K562 (cell line): ENCODE measurements around the gene OLIG2. TPM values are rescaled to one million over a fixed set of nuclear protein-coding genes. Genes with fewer than 3 reads are reported as not detected.

Experiments
- ATAC-seq: fragments of 200-7000 bp; cut with Tn5 transposase; 3 replicates; pipeline ENCODE4 v1.9.1; 2020; ENCODE audit warnings: moderate library complexity
- BruUV-seq: library from RNA; stranded (reverse); fragments of 400-500 nt; replicated peaks from 2 replicates; lab custom pipeline; 2021; lab: Mats Ljungman, UMichigan
- CTCF ChIA-PET: fragments of 300-600 bp; formaldehyde crosslinking; extraction: SDS; loops from one replicate; lab custom pipeline; 2021; ENCODE audit warnings: low intra/inter-chr PET ratio; lab: Yijun Ruan, JAX
- POLR2A ChIA-PET: fragments of 300-600, 350-650 bp; sonication (Branson Sonifier 250); formaldehyde crosslinking; extraction: SDS; loops from one replicate; lab custom pipeline; 2021; ENCODE audit warnings: antibody characterized with exemption, inconsistent platforms; lab: Yijun Ruan, JAX
- DNase-seq, 4 experiments: peaks; one replicate each; pipeline versions ENCODE4 v3.0.0 to v3.0.0-alpha.2; 2011 to 2018; ENCODE audit warnings: low spot score in 3 of 4, mixed read lengths in 3 of 4; ENCODE audit errors: extremely low read depth in 1 of 4
- FAIRE-seq: peaks from 2 replicates; lab custom pipeline; 2011; peaks lifted over from hg19 to GRCh38; lab: Jason Lieb, UNC
- H2AFZ ChIP-seq: 2 replicates; pipeline ENCODE4 v1.6.0; 2011; ENCODE audit warnings: low read depth, low read length, control low read depth, inconsistent platforms
- H3K27ac ChIP-seq: fragments of 200-600 bp; 3 replicates; pipeline ENCODE4 v1.8.0; 2011; ENCODE audit warnings: low read depth, mild to moderate bottlenecking, control low read depth, inconsistent platforms, low read length, moderate library complexity, mixed read lengths; ENCODE audit errors: extremely low read depth
- H3K27me3 ChIP-seq, 2 experiments: fragments of 300-600 bp in 1 of 2; 2 replicates in 1 of 2; 3 replicates in 1 of 2; pipeline versions ENCODE4 v1.6.0 to v1.8.0; 2011; ENCODE audit warnings: inconsistent platforms in 2 of 2, low read length in 2 of 2, mild to moderate bottlenecking in 1 of 2, mixed read lengths in 1 of 2, moderate library complexity in 1 of 2; ENCODE audit not compliant: control insufficient read depth in 2 of 2, insufficient read depth in 2 of 2
- H3K36me3 ChIP-seq: fragments of 300-600 bp; 3 replicates; pipeline ENCODE4 v1.8.0; 2011; ENCODE audit warnings: mild to moderate bottlenecking, low read length, inconsistent platforms; ENCODE audit not compliant: control insufficient read depth, insufficient read depth
- H3K4me1 ChIP-seq, 2 experiments: fragments of 200-600 bp in 1 of 2; replicated peaks in 1 of 2; 2 replicates in 1 of 2; 3 replicates in 1 of 2; pipeline versions ENCODE4 v1.5.1 to v1.8.0; 2011; ENCODE audit warnings: inconsistent platforms in 2 of 2, low read length in 2 of 2, mild to moderate bottlenecking in 1 of 2, mixed read lengths in 1 of 2, moderate library complexity in 1 of 2; ENCODE audit not compliant: control insufficient read depth in 2 of 2, insufficient read depth in 2 of 2
- H3K4me2 ChIP-seq: 2 replicates; pipeline ENCODE4 v1.6.1; 2011; ENCODE audit warnings: low read length, control low read depth, inconsistent platforms, mixed read lengths; ENCODE audit not compliant: insufficient read depth
- H3K4me3 ChIP-seq: fragments of 200-600 bp; sonication (generic), shearing (Covaris generic); 2 replicates; pipeline ENCODE4 v1.5.1; 2016; ENCODE audit warnings: control low read depth, inconsistent platforms
- H3K79me2 ChIP-seq: fragments of 200-600 bp; 3 replicates; pipeline ENCODE4 v1.8.0; 2011; ENCODE audit warnings: low read length, inconsistent platforms; ENCODE audit not compliant: control insufficient read depth, insufficient read depth
- H3K9ac ChIP-seq, 2 experiments: 2 replicates each; pipeline versions ENCODE4 v1.6.0 to v1.6.1; 2011; ENCODE audit warnings: low read depth in 2 of 2, low read length in 2 of 2, control low read depth in 1 of 2, inconsistent platforms in 1 of 2, mild to moderate bottlenecking in 1 of 2, mixed read lengths in 1 of 2; ENCODE audit not compliant: insufficient read depth in 1 of 2
- H3K9me1 ChIP-seq: one replicate; pipeline ENCODE4 v1.6.0; 2011; ENCODE audit warnings: inconsistent platforms, mild to moderate bottlenecking, low read length, moderate library complexity; ENCODE audit not compliant: control insufficient read depth, insufficient read depth
- H3K9me3 ChIP-seq: replicated peaks from 2 replicates; pipeline ENCODE4 v1.5.1; 2011; ENCODE audit warnings: low read depth, low read length, inconsistent platforms; ENCODE audit not compliant: control insufficient read depth, insufficient read depth
- H4K20me1 ChIP-seq: replicated peaks from 2 replicates; pipeline ENCODE4 v1.6.1; 2011; ENCODE audit warnings: low read length, inconsistent platforms, mixed read lengths; ENCODE audit not compliant: control insufficient read depth, insufficient read depth
- NKRF ChIP-seq: fragments of 450-650 bp; IDR thresholded peaks from 2 replicates; pipeline ENCODE4 v1.6.1; 2016; ENCODE audit warnings: borderline replicate concordance
- NRF1 ChIP-seq, 2 experiments: fragments of 450-650 bp; IDR thresholded peaks in 1 of 2; conservative IDR thresholded peaks in 1 of 2; 2 replicates each; pipeline ENCODE4 v1.6.1; 2014; ENCODE audit warnings: mild to moderate bottlenecking in 2 of 2
- TEAD2 ChIP-seq: fragments of 450-650 bp; IDR thresholded peaks from 2 replicates; pipeline ENCODE4 v1.6.1; 2016; ENCODE audit warnings: missing genetic modification characterization, control low read depth, missing compliant biosample characterization
- ZBTB8A ChIP-seq: fragments of 450-650 bp; IDR thresholded peaks from 2 replicates; pipeline ENCODE4 v1.6.1; 2018; ENCODE audit warnings: mild to moderate bottlenecking, moderate library complexity; ENCODE audit not compliant: partially characterized antibody
- WGBS: fragments of 100-300 bp; shearing (Covaris generic); methylation state at CpG from one replicate; pipeline ENCODE4 v1.1.6; 2016; ENCODE audit warnings: low coverage, mixed read lengths; ENCODE audit not compliant: insufficient coverage; ENCODE audit errors: missing lambda C conversion rate; 5-methylcytosine and 5-hydroxymethylcytosine counted together
- in situ Hi-C: fragments of 300-500 bp; cut with MboI; formaldehyde crosslinking; loops from 4 replicates; pipeline ENCODE4 v1.15.0; 2018; ENCODE audit warnings: inconsistent platforms, mixed read lengths
- intact Hi-C: fragments of 100-400 bp; cut with micrococcal nuclease; formaldehyde crosslinking; loops from 2 replicates; pipeline ENCODE4 v1.14.2; 2022
- polyA plus RNA-seq, 8 experiments: library from polyadenylated mRNA; depleted of rRNA in 4 of 8; stranded (reverse) in 5 of 8; unstranded in 3 of 8; fragments of >200 nt; fragmentation: Nextera tagmentation in 2 of 8; fragmentation: Illumina TruSeq in 1 of 8; extraction: Ambion mirVana in 2 of 8; extraction: Trizol in 1 of 8; gene quantifications; 2 replicates each; pipeline versions ENCODE4 v1.2.1 to v1.2.3, GENCODE V29; 2011 to 2014; ENCODE audit warnings: inconsistent platforms in 1 of 8, missing spikeins in 1 of 8
- total RNA-seq, 7 experiments: library from RNA; depleted of rRNA in 6 of 7; stranded (reverse); fragments of >200 nt in 6 of 7; fragmentation: Illumina TruSeq in 2 of 7; extraction: Trizol in 2 of 7; gene quantifications; 2 replicates each; pipeline versions ENCODE4 v1.2.1 to v1.2.3, GENCODE V29; 2011 to 2021; ENCODE audit warnings: low replicate concordance in 1 of 7

OLIG2 gene
- total and polyA plus RNA-seq, 9 of the 15 experiments (the other 6 are each of a cell fraction or from before 2014, with no cell fraction given), result not detected

- no peak for TF ChIP-seq TEAD2 (tag)
- no peak for TF ChIP-seq ZBTB8A
- TF ChIP-seq NKRF, result no peak
- TF ChIP-seq NRF1 (conservative IDR thresholded peaks at IDR 0.05 in 1 of 2, IDR thresholded peaks at IDR 0.05 in 1 of 2), result 0 out of 4 replicates have a peak, but pooled peaks of 1 of the 2 experiments have one; percentile 31
- no peak overlapping the region for H3K4me3 ChIP-seq
- DNase-seq (no peak), ATAC-seq (no peak), FAIRE-seq (no peak)
- H3K9me1 ChIP-seq, result no peaks in the 10 kb centered on the region
- CTCF ChIA-PET, result interaction anchor here (0.6 kb wide), 1 partner anchor 172 kb away, joined by 3 read pairs; no protein-coding TSS in a partner anchor
- no peaks in the 10 kb centered on the region for H3K79me2 ChIP-seq
- H2AFZ ChIP-seq, result no peak overlapping the region
- 6% methylated on average over 40 of the region's 40 CpGs for WGBS
- H4K20me1 ChIP-seq, result peaks cover under 1% of the 10 kb centered on the region; the same call in 1 of the 2 replicates
- H3K36me3 ChIP-seq, result no peaks in the 10 kb centered on the region
- intact Hi-C loops, result no loop called here
- in situ Hi-C loops, result no loop called here
- H3K27ac ChIP-seq, result no peak overlapping the region
- POLR2A ChIA-PET, result no interaction called here
- no peak overlapping the region for H3K9ac ChIP-seq
- H3K4me1 ChIP-seq, result peaks cover 0 to 22% of the 10 kb centered on the region in 2 experiments; a peak in 1 of 5 replicates
- BruUV-seq, result no TSS peak
- H3K4me2 ChIP-seq, result no peak overlapping the region
- H3K27me3 ChIP-seq, result peaks cover 80 to 87% of the 10 kb centered on the region in 2 experiments
- no peaks in the 10 kb centered on the region for H3K9me3 ChIP-seq
Measured at GRCh38 chr21:33024201-33025103, 1.3 kb upstream of the OLIG2 start.
